Stimulated activated CD8-positive, alpha-beta memory T cell treated with anti-CD3 and anti-CD28 coated beads, Interleukin-4, amount 100 ng/mL, for 4 hours (primary cell): ENCODE measurements around the gene GTF2H3.

Experiments used
- DNase-seq, 2 donors: peaks; one replicate each; pipeline ENCODE4 v3.0.0-alpha.2; 2020; ENCODE audit warnings: low read depth in 2 of 2, low spot score in 1 of 2

The GTF2H3 gene

DNA sequence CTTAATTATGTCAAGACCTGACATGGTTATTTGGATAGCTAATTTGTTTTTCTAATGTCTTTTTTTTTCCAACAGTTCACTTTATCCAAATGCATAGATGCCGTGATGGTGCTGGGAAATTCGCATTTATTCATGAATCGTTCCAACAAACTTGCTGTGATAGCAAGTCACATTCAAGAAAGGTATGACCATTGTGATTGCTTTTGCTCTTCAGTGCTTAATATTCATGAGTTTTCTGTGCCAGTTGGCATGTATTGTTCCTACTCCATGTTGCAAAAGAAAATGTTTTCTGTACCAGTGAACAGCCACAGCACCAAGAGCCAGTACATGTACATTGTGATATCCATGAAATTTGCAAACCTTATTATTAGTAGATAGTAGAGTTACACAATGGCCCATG is 11.8 kb downstream of the GTF2H3 start:
- no peak for DNase-seq

DNA sequence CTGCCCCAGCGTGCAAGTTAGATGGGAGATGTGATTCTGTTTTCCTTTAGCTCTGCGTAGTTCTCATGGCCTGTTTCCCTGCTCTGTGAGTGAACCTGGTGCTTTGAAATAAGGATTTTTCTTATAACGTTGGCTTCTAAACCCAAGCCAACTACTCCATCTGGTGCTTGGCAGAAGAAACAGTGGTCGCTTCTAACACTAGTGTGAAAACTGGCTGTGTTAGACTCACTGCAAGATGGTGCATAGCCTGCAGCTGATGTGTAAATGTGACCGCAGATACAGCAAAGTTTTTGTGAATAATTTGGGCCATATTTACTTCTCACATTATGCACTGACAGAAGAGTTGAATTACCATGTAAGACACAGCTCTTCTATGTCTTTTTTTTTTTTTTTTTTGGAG is 12.2 kb downstream of the GTF2H3 start:
- no peak for DNase-seq

DNA sequence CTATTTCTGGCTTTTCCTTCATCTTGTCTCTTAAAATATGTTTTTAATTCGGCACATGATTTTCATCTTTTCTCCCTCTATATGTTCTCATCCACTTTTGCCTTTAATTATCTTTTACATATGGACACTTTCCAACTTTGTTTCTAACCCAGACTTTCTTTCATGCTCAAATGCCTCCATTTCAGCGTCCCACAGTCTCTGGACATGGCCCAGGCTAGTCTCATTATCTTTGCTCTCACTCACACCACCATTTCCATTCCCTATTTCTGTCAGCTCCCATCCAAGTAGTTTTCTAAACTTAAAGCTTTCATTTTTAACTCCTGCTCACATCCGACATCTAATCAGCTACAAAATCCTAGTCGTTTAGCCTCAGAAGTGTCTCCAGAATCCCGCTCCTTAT is 14.8 kb downstream of the GTF2H3 start:
- DNase-seq = no peak

DNA sequence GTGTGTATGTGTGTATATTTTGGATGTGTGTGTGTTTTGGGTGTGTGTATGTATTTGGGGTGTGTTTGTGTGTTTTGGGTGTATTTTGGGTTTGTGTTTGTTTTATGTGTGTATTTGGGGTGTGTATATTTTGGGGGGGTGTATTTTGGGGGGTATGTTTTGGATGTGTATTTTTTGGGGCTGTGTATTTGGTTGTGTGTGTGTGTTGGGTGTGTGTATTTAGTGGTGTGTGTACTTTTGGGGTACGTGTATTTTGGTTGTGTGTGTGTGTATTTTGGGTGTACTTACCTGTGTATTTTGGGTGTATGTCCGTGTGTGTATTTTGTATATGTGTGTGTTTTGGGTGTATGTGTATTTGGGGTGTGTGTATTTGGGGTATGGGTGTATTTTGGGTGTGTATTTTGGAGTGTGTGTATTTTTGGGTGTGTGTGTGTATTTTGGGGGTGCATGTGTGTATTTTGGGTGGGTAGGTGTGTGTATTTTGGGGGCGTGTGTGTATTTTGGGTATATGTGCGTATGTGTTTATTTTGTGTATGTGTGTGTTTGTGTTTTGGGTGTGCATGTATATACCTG is 20.6 kb downstream of the GTF2H3 start:
- DNase-seq = no peak

DNA sequence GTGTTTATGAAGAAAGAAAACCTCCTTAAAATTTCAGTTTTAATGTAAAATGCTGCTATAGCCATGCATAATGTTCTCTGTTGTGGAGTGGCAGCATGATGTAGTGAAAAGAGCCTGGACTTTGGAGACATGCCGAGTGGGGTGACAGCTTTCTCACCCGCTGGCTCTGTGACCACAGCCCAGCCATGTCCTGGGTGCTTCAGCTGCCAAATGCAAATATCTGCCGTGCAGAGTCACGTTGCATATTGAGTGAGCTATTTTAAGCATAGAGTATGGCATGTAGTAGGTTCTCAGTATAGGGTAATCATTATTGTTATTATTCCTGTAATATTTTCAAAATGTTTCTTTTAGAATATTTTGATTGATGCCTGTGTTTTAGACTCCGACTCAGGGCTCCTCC is 21.8 kb downstream of the GTF2H3 start:
- DNase-seq = no peak

DNA sequence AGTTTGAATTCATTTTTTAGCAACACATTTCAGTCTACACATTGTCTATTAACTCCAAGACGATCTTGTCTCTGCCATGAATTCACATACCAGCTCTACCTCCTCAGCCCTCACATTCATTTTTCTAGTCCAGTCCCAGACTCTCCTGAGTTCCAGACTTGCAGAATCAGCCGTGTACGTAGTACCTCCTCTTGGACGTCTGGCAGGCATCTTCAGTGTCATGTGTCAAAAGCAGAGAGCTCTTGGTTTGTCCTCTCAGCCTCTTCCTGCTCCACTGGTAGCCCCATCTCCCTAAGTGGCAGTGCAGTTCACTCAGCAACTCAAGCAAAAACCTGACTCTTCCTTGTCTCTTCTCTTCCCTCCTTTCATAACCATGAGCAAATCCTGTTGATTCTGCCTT is 22.8 kb downstream of the GTF2H3 start:
- DNase-seq = no peak

DNA sequence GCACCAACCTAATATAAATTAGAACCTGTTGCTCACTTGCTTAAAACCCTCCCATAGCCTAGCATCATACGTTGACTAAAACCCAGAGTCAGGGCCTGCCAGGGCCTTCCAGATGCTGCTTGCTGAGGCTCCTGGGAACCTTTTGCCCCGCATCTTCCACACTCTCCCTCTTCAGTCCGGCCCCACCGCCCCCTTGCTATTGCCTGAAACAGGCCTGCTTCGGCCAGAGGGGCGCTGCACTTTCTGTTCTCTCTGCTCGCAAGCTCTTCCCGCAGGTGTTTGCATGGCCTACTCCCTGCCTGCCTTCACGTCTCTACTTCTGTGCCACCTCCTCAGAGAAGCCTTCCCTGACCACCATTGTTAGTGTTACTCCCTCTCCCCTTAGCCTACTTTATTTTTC is 23.6 kb downstream of the GTF2H3 start:
- no peak for DNase-seq

DNA sequence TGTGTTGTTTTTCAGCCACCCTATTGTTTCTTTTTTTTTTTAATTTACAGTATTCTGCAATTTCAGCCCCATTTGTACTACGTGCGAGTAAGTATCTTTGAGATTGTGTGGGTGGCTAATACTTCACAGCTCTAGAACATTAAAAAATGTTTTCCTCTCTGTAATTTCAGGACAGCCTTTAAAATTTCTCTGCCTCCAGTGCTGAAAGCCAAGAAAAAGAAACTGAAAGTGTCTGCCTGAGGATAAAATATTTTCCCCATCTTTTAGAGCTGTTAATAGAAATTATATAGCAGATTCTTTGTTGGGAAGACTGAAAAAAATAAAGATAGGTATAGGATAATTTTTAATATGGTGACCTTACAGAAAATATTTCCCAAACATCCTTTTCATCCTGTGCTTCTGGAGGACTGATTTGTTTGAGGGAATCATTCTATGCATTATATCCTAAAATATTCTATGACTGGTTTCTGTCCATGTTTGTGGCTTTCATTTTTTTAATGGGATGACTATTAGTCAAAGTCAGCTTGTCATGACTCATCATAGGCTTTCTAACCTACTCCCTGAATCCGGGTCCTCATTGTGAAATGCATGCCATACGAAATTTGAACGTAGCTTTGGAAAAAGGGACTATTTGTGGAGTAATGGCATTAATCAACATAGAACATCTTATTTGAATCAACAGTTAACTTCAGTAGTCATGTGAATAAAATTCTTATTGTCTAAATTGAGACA is 26.5 kb downstream of the GTF2H3 start:
- DNase-seq = no peak

DNA sequence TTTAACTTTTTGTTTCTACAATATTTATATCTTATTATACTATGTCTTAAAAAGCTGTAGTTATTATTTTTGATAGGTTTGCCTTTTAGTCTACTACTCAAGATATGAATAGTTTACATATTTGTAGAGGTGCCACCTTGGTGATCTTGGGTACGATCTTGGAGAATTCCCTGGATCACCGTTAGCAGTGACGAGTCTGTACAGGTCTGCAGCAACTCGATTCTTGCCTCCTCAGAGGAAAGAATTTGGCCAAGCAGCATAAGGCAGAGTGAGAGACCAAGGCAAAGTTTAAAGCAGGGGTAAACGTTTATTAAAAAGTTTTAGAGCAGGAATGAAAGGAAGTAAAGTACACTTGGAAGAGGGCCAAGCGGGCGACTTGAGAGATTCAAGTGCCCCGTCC is 34.1 kb downstream of the GTF2H3 start:
- no peak for DNase-seq

DNA sequence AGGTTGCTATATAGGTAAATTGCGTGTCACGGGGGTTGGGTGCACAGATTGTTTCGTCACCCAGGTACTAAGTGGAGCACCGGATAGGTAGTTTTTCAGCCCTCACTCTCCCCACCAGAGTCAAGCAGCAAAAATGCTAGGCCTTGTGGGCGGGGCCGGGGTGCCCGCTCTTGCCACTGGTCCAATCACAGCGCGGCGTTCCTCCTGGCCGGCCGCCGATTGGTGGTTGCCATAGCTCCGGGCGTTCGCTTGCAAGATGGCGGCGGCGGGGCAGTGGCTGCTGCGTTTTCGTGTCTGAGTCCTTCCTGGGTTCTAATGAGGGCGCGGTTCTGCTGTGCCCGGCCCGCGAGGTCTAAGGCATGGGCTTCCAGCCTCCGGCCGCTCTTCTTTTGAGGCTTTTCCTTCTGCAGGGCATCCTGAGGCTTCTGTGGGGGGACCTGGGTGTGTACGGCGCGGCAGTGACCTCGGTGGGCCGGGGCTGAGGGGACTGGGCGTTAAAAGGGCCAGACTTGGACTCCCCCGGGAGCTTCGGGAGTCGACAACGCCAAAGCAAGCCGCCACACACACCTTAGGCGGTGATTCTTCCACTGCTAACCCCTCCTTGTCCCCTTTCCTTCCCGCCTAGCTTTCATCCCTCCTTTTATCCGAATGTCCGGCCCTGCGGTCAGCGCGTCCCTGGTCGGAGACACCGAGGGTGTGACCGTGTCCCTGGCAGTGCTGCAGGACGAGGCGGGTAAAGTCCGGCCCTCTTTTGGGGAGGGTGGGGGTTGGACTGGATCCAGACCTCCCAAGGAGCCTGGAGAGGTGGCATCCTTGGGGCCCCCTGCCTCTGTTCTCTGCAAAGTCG is 37.5 kb downstream of the GTF2H3 start, which contains the start of gene TCTN2:
TCTN2 (plus strand) TSS at position 232 of the 847 bp plus-strand sequence; CDS start at position 360, 128 bp downstream.
- peak; percentile 86 to 87 for DNase-seq

DNA sequence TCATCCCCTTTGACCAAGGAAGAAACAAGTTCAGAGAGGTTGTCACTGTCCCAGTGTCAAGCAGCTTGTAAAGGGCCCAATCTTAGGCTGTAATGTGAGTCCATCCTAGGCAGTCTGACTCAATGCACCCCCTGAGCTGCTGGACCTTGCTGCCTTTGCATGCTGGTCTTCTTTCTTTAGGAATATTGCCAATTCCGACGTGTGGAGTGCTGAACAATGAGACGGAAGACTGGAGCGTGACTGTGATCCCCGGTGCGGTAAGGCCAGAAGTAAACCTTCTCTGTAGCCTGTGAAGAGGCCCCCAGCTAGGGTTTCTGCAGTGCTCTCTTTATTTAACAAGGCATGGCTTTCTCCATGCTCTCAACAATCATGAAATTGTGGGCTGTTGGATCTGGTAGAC is 38.2 kb downstream of the GTF2H3 start:
- DNase-seq = no peak

DNA sequence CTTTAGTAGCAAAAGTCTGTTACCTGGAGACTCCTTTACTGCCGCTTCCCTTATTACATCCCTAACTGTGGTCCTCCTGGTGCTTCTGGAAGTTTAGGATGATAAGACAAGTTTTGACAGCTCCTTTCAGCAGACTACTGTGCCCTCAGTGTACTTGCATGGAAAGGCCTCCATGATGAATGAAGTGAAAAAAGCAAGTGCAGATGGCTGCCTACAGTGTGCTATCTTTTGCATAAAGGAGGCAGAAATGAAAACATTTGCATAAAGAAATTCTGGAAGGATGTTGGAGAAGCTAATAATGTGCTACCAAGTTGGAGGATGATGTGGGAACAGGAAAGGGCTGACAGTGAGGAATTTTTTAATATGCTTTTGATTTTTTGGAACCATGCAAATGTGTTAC is 41.8 kb downstream of the GTF2H3 start:
- DNase-seq = no peak

DNA sequence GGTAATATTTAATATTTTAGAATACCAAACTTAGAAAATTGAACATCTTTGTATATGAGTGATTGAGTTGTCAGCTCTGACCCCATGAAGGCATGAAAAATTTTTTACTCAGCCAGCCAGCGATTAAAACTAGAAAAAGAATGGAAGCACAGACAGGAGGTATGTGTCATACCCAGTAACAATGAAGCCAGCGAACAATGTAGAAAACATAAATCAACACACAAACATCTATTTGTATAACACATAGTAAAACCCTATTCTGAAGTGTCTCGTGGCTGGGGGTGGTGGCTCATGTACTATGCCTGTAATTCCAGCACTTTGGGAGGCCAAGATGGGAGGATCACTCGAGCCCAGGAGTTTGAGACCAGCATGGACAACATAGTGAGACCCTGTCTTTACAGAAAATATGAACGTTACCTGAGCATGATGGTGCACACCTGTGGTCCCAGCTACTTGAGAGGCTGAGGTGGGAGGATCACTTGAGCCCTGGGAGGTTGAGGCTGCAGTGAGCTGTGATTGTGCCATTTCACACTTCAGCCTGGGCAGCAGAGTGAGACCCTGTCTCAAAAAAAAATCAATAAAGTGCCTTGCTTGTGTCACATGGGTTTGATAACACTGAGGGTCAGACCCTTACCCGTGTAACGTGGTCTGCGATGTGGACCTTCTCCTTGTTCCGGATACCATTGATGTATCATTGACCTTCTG is 43.1 kb downstream of the GTF2H3 start:
- DNase-seq = no peak

DNA sequence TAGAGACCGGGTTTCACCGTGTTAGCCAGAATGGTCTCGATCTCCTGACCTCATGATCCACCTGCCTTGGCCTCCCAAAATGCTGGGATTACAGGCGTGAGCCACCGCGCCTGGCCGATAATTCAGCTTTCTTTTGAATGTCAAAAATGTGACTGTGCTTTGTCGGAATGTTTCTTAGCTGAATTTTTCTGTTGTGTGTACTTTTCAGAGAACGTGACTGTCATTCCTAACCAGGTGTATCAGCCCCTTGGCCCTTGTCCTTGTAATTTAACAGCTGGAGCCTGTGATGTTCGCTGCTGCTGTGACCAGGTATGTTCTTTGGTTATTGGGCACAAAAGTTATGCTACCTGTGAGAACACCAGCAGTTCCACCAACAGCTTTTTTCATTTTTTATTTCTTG is 45.4 kb downstream of the GTF2H3 start:
- no peak for DNase-seq

DNA sequence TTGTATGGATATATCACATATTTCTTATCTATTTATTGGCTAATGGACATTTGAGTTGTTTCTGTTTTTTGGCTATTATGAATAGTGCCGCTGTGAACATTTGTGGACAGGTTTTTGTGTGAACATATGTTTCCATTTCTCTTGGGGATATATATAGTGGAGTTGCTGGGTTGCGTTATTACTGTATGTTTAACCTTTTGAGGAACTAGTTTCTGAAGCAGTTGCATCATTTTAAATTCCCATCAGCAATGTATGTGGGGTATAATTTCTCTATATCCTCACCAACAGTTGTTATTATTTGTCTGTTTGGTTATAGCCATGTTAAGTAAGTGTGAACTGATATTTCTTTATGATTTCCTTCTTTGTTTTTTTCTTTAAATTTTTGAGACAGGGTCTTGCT is 48.0 kb downstream of the GTF2H3 start:
- no peak for DNase-seq

DNA sequence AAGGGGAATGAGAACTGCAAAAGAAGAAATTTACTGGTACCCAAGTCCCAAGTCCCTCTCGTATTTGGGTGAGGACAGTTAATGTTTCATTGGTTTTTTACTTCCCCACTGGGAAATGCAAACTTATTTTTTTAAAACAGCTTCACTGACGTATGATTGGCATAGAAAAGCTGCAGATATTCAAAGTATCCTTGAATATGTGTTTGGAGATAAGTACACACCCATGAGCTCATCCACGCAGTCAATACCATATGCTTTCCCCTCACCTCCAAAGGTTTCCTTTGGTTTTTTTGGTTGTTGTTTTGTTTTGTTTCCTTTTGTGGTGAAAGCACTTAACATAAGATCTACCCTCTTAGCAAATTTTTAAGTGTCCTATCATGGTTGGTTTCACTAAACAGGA is 50.3 kb downstream of the GTF2H3 start:
- DNase-seq = no peak

DNA sequence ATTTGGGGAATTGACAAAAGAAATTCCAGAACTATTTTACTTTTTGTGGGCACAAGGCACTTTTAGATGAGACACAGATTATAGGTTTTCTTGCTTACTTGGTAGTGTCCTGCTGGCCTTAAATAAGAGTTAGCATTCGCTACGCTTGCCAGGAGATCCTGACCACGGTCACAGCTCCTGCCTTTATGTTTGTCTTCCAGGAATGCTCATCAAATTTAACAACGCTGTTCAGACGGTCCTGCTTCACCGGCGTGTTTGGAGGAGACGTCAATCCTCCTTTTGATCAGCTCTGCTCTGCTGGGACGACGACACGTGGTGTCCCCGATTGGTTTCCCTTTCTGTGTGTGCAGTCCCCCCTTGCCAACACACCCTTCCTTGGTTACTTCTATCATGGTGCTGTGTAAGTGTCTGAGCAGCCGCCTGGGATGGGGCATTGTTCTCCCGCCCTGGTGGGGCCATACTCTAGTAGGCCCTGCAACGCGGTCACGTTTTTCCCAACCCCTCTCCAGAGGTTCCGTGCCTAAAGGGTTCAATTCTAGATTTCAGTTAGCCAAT is 53.1 kb downstream of the GTF2H3 start:
- DNase-seq = no peak

DNA sequence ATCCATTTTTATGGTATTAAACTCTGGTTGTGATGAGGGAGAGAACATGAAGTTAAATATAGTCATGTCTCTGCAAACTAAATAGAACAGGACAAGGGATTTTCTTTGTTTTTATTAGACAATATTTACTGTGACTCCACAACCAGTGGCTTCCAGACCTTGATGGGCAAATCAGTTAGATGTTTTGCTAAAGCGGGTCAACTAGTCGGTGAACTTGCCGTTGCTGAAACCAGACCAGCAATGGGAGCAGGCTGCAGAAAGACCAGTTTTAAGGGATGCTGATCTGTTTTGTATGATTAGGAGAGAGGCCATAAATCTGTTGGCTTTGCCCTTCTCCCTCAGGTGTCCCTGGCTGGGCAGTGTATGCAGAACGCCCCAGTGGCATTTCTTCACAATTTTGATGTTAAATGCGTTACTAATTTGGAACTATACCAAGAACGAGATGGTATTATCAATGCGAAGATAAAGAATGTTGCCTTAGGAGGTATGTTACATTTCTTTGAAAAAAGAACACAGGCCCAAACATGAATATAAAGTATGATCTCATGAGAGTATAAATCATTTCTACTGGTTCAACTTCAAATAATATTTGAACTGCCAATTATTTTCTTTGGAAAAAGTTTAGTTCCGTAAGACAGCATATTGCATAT is 56.7 kb downstream of the GTF2H3 start:
- no peak for DNase-seq

DNA sequence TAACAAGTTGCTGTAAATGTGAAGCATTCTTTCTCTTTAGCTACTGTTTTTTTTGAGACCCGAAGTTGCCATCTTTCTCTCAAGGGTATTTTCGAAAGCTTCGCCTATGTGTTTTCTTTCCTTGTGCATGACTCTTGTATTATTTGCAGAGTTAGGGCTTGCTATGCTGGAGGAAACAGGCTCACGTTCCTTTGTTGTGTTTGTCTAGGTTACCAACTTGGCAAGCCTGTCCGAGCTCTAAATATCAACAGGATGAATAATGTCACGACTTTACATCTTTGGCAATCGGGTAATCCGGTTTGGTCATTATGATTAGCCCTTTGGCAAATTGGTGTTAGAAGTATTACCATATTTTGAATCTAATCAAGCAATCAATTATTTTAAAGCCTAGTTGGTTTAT is 62.6 kb downstream of the GTF2H3 start:
- no peak for DNase-seq

DNA sequence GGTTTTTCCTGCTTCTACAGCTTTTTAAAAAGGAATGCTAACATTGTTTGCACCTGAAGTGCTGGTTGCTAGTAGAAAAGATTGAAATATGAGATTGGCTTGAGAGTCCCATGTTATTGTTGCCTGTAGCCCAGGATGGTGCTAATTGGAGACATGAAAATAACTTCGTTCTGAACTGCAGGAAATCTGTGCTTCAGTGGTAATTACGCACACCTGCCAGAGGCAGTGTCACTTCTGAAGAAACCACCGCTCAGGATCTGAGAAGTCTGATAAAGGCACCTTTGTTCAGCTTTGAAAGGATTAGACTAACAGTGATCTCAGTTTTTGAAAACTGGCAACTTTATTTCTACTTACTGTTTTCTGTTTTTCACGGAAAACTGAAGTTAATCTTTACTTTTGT is 63.0 kb downstream of the GTF2H3 start:
- no peak for DNase-seq

DNA sequence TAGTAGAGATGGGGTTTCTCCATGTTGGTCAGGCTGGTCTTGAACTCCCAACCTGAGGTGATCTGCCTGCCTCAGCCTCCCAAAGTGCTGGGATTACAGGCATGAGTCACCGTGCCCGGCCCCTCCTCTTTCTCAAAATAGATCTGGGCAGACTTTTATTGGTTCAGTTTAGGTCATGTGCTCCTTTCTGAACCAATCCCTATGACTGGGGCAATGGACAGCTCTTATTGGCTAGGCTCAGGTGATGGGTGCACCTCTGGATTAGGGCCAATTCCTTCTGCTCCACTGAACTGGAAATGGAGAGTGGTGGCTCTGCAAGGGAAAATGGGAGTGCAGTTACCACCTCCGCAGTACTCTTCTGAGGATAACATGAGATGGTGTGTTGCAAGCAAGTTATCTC is 72.3 kb downstream of the GTF2H3 start:
- DNase-seq = no peak
